ENCODE results near the gene GPR84. TPM values are rescaled to one million over a fixed set of nuclear protein-coding genes. Genes with fewer than 3 reads are reported as not detected.

Gene GPR84
- total RNA-seq, 1 donor from 2014 or later: not detected

- DNase-seq (ENCODE audit: low read depth, low spot score): no peak
- H3K4me3 Mint-ChIP-seq: peak overlapping the region; percentile 70
- H3K9me3 Mint-ChIP-seq: no peaks in the 10 kb centered on the region
- H3K27ac Mint-ChIP-seq (ENCODE audit: unreplicated experiment): no peak overlapping the region
- H3K36me3 Mint-ChIP-seq (ENCODE audit: low read depth): no peaks in the 10 kb centered on the region
- no peak for TF ChIP-seq CTCF (conservative IDR thresholded peaks at IDR 0.05)
- no peaks in the 10 kb centered on the region for H3K27me3 Mint-ChIP-seq (ENCODE audit: low read depth)
- H3K4me1 Mint-ChIP-seq: peaks cover 23% of the 10 kb centered on the region
These were observed 12.3 kb upstream of the GPR84 start for GRCh38 chr12:54376596-54376995.

- no peaks in the 10 kb centered on the region for H3K36me3 Mint-ChIP-seq (ENCODE audit: low read depth)
- no peak for DNase-seq (ENCODE audit: low read depth, low spot score)
- H3K4me3 Mint-ChIP-seq: no peak overlapping the region
- H3K4me1 Mint-ChIP-seq: peaks cover 28% of the 10 kb centered on the region
- H3K27me3 Mint-ChIP-seq (ENCODE audit: low read depth): no peaks in the 10 kb centered on the region
- peak overlapping the region; percentile 43 for H3K27ac Mint-ChIP-seq (ENCODE audit: unreplicated experiment)
- H3K9me3 Mint-ChIP-seq: no peaks in the 10 kb centered on the region
- no peak for TF ChIP-seq CTCF (conservative IDR thresholded peaks at IDR 0.05)
These were observed 10.9 kb upstream of the GPR84 start for GRCh38 chr12:54375259-54375579.

- H3K27me3 Mint-ChIP-seq (ENCODE audit: low read depth): no peaks in the 10 kb centered on the region
- no peak overlapping the region for H3K27ac Mint-ChIP-seq (ENCODE audit: unreplicated experiment)
- H3K36me3 Mint-ChIP-seq (ENCODE audit: low read depth): no peaks in the 10 kb centered on the region
- no peak for DNase-seq (ENCODE audit: low read depth, low spot score)
- H3K9me3 Mint-ChIP-seq: no peaks in the 10 kb centered on the region
- peaks cover 26% of the 10 kb centered on the region for H3K4me1 Mint-ChIP-seq
- TF ChIP-seq CTCF (conservative IDR thresholded peaks at IDR 0.05): no peak
- no peak overlapping the region for H3K4me3 Mint-ChIP-seq
These were observed 10.4 kb upstream of the GPR84 start for GRCh38 chr12:54374562-54375258.

GRCh38 chr12:54373649-54374561 lies 9.6 kb upstream of the GPR84 start:
- no peak overlapping the region for H3K27ac Mint-ChIP-seq (ENCODE audit: unreplicated experiment)
- no peaks in the 10 kb centered on the region for H3K36me3 Mint-ChIP-seq (ENCODE audit: low read depth)
- no peaks in the 10 kb centered on the region for H3K9me3 Mint-ChIP-seq

More at GRCh38 chr12:54373649-54374561, 9.6 kb upstream of the GPR84 start:
- peaks cover 26% of the 10 kb centered on the region for H3K4me1 Mint-ChIP-seq
- peaks cover 5% of the 10 kb centered on the region for H3K27me3 Mint-ChIP-seq (ENCODE audit: low read depth)
- DNase-seq (ENCODE audit: low read depth, low spot score): no peak
- no peak overlapping the region for H3K4me3 Mint-ChIP-seq
- TF ChIP-seq CTCF (conservative IDR thresholded peaks at IDR 0.05): no peak
